ENCODE measurements around the gene FAF1. TPM values are rescaled to one million over a fixed set of nuclear protein-coding genes. Genes with fewer than 3 reads are reported as not detected.

The FAF1 gene
- total RNA-seq, 4 donors from 2014 or later, result 36.9 to 77.6 (median 48.3) TPM

DNA sequence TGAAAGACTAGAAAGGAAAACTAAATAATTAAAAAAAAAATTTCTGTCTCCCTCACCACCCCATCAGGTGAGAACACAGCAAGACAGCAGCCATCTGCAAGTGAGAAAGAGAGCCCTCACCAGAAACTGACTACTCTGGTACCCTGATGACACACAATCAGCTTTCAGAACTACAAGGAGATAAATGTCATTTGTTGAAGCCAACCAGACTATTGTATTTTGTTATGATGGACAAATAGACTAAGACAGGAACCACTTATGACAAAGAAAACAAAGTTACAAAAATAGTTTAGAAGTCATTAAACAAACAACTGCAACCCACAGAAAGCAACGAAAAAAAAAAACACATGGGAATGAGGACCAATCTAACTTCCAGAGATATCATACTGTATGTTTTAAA is 98.3 kb downstream of the FAF1 start:
- Histone ChIP-seq H3K9me3 (peaks cover 0 to 9% (median 0%) of the 10 kb centered on the region in 4 donors), H3K4me3 (no peak overlapping the region), H3K27me3 (no peaks in the 10 kb centered on the region), H3K4me1 (no peaks in the 10 kb centered on the region), H3K36me3 (no peaks in the 10 kb centered on the region), H3K27ac (no peak overlapping the region)
- no peak for DNase-seq
- TF ChIP-seq POLR2A (IDR thresholded peaks at IDR 0.05), result no peak
- TF ChIP-seq, protein P1, sequence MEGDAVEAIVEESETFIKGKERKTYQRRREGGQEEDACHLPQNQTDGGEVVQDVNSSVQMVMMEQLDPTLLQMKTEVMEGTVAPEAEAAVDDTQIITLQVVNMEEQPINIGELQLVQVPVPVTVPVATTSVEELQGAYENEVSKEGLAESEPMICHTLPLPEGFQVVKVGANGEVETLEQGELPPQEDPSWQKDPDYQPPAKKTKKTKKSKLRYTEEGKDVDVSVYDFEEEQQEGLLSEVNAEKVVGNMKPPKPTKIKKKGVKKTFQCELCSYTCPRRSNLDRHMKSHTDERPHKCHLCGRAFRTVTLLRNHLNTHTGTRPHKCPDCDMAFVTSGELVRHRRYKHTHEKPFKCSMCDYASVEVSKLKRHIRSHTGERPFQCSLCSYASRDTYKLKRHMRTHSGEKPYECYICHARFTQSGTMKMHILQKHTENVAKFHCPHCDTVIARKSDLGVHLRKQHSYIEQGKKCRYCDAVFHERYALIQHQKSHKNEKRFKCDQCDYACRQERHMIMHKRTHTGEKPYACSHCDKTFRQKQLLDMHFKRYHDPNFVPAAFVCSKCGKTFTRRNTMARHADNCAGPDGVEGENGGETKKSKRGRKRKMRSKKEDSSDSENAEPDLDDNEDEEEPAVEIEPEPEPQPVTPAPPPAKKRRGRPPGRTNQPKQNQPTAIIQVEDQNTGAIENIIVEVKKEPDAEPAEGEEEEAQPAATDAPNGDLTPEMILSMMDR (IDR thresholded peaks at IDR 0.05), result no peak

DNA sequence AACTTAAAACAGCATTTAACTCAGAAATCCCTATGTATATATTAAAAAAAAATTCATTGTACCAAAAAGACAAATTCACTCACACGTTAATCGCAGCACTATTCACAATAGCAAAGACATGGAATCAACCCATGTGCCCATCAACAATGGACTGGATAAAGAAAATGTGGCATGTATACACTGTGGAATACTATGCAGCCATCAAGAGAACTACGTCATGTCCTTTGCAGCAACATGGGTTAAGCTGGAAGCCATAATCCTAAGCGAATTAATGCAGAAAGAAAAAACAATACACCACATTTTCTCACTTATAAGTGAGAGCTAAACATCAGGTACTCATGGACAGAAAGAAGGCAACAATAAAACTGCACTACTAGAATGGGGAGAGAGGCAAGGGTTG is 99.4 kb downstream of the FAF1 start:
- H3K36me3 ChIP-seq, result no peaks in the 10 kb centered on the region
- no peak for DNase-seq

DNA sequence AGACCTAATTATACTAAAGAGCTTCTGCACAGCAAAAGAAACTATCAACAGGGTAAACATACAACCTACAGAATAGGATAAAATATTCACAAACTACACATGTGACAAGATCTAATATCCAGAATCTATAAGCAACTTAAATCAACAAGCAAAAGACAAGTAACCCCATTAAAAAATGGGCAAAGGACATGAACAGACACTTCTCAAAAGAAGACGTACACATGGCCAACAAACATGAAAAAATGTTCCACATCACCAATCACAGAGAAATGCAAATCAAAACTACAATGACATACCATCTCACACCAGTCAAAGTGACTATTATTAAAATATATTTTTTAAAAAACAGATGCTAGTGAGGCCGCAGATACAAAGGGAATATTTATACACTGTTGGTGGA is 99.8 kb downstream of the FAF1 start:
- TF ChIP-seq, protein P1 (IDR thresholded peaks at IDR 0.05), result no peak
- TF ChIP-seq POLR2A (IDR thresholded peaks at IDR 0.05), result no peak
- no peak overlapping the region for H3K4me3 ChIP-seq
- no peaks in the 10 kb centered on the region for H3K4me1 ChIP-seq
- no peaks in the 10 kb centered on the region for H3K27me3 ChIP-seq
- no peak overlapping the region for H3K27ac ChIP-seq
- DNase-seq, result no peak
- H3K36me3 ChIP-seq, result no peaks in the 10 kb centered on the region
- H3K9me3 ChIP-seq, result peaks cover 0 to 9% (median 0%) of the 10 kb centered on the region in 4 donors

More for the DNA sequence above, 99.4 kb downstream of the FAF1 start:
- H3K4me1 ChIP-seq, result no peaks in the 10 kb centered on the region
- peaks cover 0 to 9% (median 0%) of the 10 kb centered on the region in 4 donors for H3K9me3 ChIP-seq
- TF ChIP-seq, protein P1 (IDR thresholded peaks at IDR 0.05), result no peak
- TF ChIP-seq POLR2A (IDR thresholded peaks at IDR 0.05), result no peak
- H3K27me3 ChIP-seq, result no peaks in the 10 kb centered on the region
- H3K4me3 ChIP-seq, result no peak overlapping the region
- H3K27ac ChIP-seq, result no peak overlapping the region

DNA sequence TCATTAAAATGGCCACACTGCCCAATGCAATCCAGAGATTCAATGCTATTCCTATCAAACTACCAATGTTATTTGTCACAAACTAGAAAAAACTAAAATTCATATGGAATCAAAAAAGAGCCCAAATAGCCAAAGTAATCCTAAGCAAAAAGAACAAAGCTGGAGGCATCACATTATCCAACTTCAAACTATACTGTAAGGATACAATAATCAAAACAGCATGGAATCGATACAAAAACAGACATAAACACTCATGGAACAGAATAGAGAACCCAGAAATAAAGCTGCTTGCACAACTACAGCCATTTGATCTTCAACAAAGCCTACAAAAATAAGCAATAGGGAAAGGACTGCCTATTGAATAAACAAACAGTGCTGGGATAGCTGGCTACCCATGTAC is 100.4 kb downstream of the FAF1 start:
- DNase-seq, result no peak
- no peak overlapping the region for H3K4me3 ChIP-seq
- TF ChIP-seq, protein P1 (IDR thresholded peaks at IDR 0.05), result no peak
- no peak for TF ChIP-seq POLR2A (IDR thresholded peaks at IDR 0.05)
- H3K4me1 ChIP-seq, result no peaks in the 10 kb centered on the region
- no peaks in the 10 kb centered on the region for H3K36me3 ChIP-seq
- no peak overlapping the region for H3K27ac ChIP-seq
- H3K9me3 ChIP-seq, result peaks cover 0 to 9% (median 0%) of the 10 kb centered on the region in 4 donors
- H3K27me3 ChIP-seq, result no peaks in the 10 kb centered on the region

DNA sequence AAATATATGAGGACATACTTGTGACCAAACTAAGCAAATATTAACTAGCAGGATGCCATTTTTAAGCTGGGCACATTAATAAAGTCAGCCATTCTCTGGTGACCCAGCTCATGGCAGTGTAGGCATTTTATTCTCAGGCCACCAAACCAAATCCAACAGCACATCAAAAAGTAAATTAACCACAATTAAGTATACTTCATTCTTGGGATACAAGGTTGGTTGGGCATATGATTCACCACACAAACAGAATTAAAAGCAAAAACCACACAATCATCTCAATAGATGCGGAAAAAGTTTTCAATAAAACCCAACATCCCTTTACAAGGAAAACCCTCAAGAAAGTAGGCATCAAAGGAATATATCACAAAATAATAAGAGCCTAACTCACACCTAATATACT is 101.3 kb downstream of the FAF1 start:
- peaks cover 0 to 3% (median 0%) of the 10 kb centered on the region in 4 donors for H3K4me1 ChIP-seq
- DNase-seq, result no peak
- H3K9me3 ChIP-seq, result peaks cover 0 to 9% (median 0%) of the 10 kb centered on the region in 4 donors
- H3K27ac ChIP-seq, result no peak overlapping the region
- no peaks in the 10 kb centered on the region for H3K27me3 ChIP-seq
- no peaks in the 10 kb centered on the region for H3K36me3 ChIP-seq
- TF ChIP-seq POLR2A (IDR thresholded peaks at IDR 0.05), result no peak
- TF ChIP-seq, protein P1 (IDR thresholded peaks at IDR 0.05), result no peak
- H3K4me3 ChIP-seq, result no peak overlapping the region

DNA sequence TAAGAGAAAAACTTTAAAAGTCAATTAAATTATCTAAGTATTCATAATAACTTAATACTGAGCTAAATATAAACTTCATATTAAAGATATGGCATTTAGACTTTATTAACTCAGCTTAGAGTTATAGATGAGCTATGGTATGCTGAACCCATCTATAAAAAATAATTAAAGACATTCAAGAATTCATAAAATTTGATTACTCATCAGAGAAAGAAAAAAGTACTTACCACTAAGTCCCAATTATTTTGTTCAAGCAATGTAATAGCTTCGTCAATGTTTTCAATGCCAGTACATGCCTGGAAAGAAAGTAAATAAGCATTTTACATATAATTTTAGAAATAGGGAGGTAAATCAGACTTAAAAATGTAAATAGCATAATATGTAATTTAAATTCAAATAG is 102.4 kb downstream of the FAF1 start:
- Histone ChIP-seq H3K27ac (no peak overlapping the region), H3K27me3 (no peaks in the 10 kb centered on the region), H3K4me3 (no peak overlapping the region), H3K4me1 (peaks cover 0 to 5% (median 2%) of the 10 kb centered on the region in 4 donors), H3K9me3 (peaks cover 0 to 9% (median 0%) of the 10 kb centered on the region in 4 donors), H3K36me3 (no peaks in the 10 kb centered on the region)
- TF ChIP-seq, protein P1 (IDR thresholded peaks at IDR 0.05), result no peak
- no peak for TF ChIP-seq POLR2A (IDR thresholded peaks at IDR 0.05)
- DNase-seq, result no peak
